HEK293 (cell line): ENCODE data around the gene HOXA6.

ENCODE experiments used
- EGR2 ChIP-seq: fragments of 450-650 bp; formaldehyde crosslinking; IDR thresholded peaks from 2 replicates; pipeline ENCODE4 v1.5.1; 2016; ENCODE audit warnings: low read depth, missing biosample characterization, missing genetic modification characterization
- FEZF1 ChIP-seq: fragments of 450-650 bp; formaldehyde crosslinking; IDR thresholded peaks from 2 replicates; pipeline ENCODE4 v1.5.1; 2016; ENCODE audit warnings: missing biosample characterization, missing genetic modification characterization
- GLI4 ChIP-seq: fragments of 450-650 bp; formaldehyde crosslinking; IDR thresholded peaks from 2 replicates; pipeline ENCODE4 v1.5.1; 2016; ENCODE audit warnings: missing biosample characterization, missing genetic modification characterization
- KLF10 ChIP-seq: fragments of 450-650 bp; IDR thresholded peaks from 2 replicates; pipeline ENCODE4 v1.5.1; 2018; ENCODE audit warnings: missing biosample characterization, mild to moderate bottlenecking, missing genetic modification characterization
- REPIN1 ChIP-seq: fragments of 450-650 bp; formaldehyde crosslinking; IDR thresholded peaks from 2 replicates; pipeline ENCODE4 v1.5.1; 2017; ENCODE audit warnings: missing biosample characterization, missing genetic modification characterization, low read depth
- SETDB1 ChIP-seq: IDR thresholded peaks from one replicate; pipeline ENCODE4 v1.6.1; 2017; ENCODE audit warnings: mild to moderate bottlenecking, low read length, moderate library complexity, mixed read lengths; ENCODE audit not compliant: insufficient read length
- SP3 ChIP-seq: fragments of 450-650 bp; formaldehyde crosslinking; IDR thresholded peaks from 2 replicates; pipeline ENCODE4 v1.5.1; 2016; ENCODE audit warnings: missing biosample characterization, missing genetic modification characterization
- ZBTB1 ChIP-seq: fragments of 450-650 bp; formaldehyde crosslinking; IDR thresholded peaks from 2 replicates; pipeline ENCODE4 v1.5.1; 2016; ENCODE audit warnings: missing biosample characterization, missing genetic modification characterization
- ZBTB21 ChIP-seq: fragments of 450-650 bp; formaldehyde crosslinking; IDR thresholded peaks from 2 replicates; pipeline ENCODE4 v1.5.1; 2017; ENCODE audit warnings: missing biosample characterization, missing genetic modification characterization
- ZFP3 ChIP-seq: fragments of 450-650 bp; formaldehyde crosslinking; IDR thresholded peaks from 2 replicates; pipeline ENCODE4 v1.5.1; 2016; ENCODE audit warnings: low read depth, missing biosample characterization, missing genetic modification characterization
- ZNF114 ChIP-seq: fragments of 450-650 bp; formaldehyde crosslinking; IDR thresholded peaks from 2 replicates; pipeline ENCODE4 v1.5.0; 2017; ENCODE audit warnings: missing biosample characterization, missing genetic modification characterization
- ZNF155 ChIP-seq: fragments of 450-650 bp; formaldehyde crosslinking; IDR thresholded peaks from 2 replicates; pipeline ENCODE4 v1.5.1; 2016; ENCODE audit warnings: missing biosample characterization, missing genetic modification characterization
- ZNF175 ChIP-seq: fragments of 450-650 bp; formaldehyde crosslinking; IDR thresholded peaks from 2 replicates; pipeline ENCODE4 v1.5.1; 2016; ENCODE audit warnings: missing biosample characterization, missing genetic modification characterization
- ZNF184 ChIP-seq: fragments of 450-650 bp; IDR thresholded peaks from 2 replicates; pipeline ENCODE4 v1.5.1; 2018; ENCODE audit warnings: missing biosample characterization, mild to moderate bottlenecking, missing genetic modification characterization
- ZNF19 ChIP-seq: fragments of 450-650 bp; formaldehyde crosslinking; IDR thresholded peaks from 2 replicates; pipeline ENCODE4; 2016; ENCODE audit warnings: missing biosample characterization, missing genetic modification characterization, low read depth
- ZNF214 ChIP-seq: fragments of 450-650 bp; formaldehyde crosslinking; IDR thresholded peaks from 2 replicates; pipeline ENCODE4 v1.5.1; 2017; ENCODE audit warnings: missing biosample characterization, mild to moderate bottlenecking, missing genetic modification characterization, borderline replicate concordance
- ZNF510 ChIP-seq: fragments of 450-650 bp; formaldehyde crosslinking; IDR thresholded peaks from 2 replicates; pipeline ENCODE4 v1.5.1; 2018; ENCODE audit warnings: mild to moderate bottlenecking, missing genetic modification characterization, missing biosample characterization; ENCODE audit not compliant: insufficient replicate concordance
- ZNF549 ChIP-seq: fragments of 450-650 bp; IDR thresholded peaks from 2 replicates; pipeline ENCODE4 v1.5.1; 2018; ENCODE audit warnings: missing biosample characterization, missing genetic modification characterization, mild to moderate bottlenecking, inconsistent platforms, moderate library complexity
- ZNF555 ChIP-seq: fragments of 450-650 bp; formaldehyde crosslinking; conservative IDR thresholded peaks from 2 replicates; pipeline ENCODE4 v1.5.1; 2017; ENCODE audit warnings: missing biosample characterization, mild to moderate bottlenecking, missing genetic modification characterization, inconsistent platforms
- ZNF561 ChIP-seq: fragments of 450-650 bp; IDR thresholded peaks from 2 replicates; pipeline ENCODE4 v1.5.1; 2018; ENCODE audit warnings: missing biosample characterization, missing genetic modification characterization, borderline replicate concordance
- ZNF610 ChIP-seq: fragments of 450-650 bp; formaldehyde crosslinking; IDR thresholded peaks from 2 replicates; pipeline ENCODE4 v1.5.1; 2016; ENCODE audit warnings: missing biosample characterization, missing genetic modification characterization, borderline replicate concordance
- ZNF658 ChIP-seq: fragments of 450-650 bp; formaldehyde crosslinking; IDR thresholded peaks from 2 replicates; pipeline ENCODE4; 2016; ENCODE audit warnings: missing biosample characterization, missing genetic modification characterization
- ZNF660 ChIP-seq: fragments of 450-650 bp; IDR thresholded peaks from 2 replicates; pipeline ENCODE4 v1.5.1; 2018; ENCODE audit warnings: missing biosample characterization, mild to moderate bottlenecking, missing genetic modification characterization
- ZNF785 ChIP-seq: fragments of 450-650 bp; formaldehyde crosslinking; IDR thresholded peaks from 2 replicates; pipeline ENCODE4 v1.5.1; 2016; ENCODE audit warnings: missing biosample characterization, missing genetic modification characterization
- ZSCAN23 ChIP-seq: fragments of 450-650 bp; formaldehyde crosslinking; IDR thresholded peaks from 2 replicates; pipeline ENCODE4 v1.5.1; 2016; ENCODE audit warnings: missing biosample characterization, missing genetic modification characterization
- TF ChIP-seq, protein P1 (sequence below): fragments of 450-650 bp; formaldehyde crosslinking; IDR thresholded peaks from 2 replicates; pipeline ENCODE4 v1.5.1; 2017; ENCODE audit warnings: missing biosample characterization, missing genetic modification characterization
- TF ChIP-seq, protein P2 (sequence below): fragments of 450-650 bp; formaldehyde crosslinking; IDR thresholded peaks from 2 replicates; pipeline ENCODE4 v1.5.1; 2016; ENCODE audit warnings: missing biosample characterization, missing genetic modification characterization
- TF ChIP-seq, protein P3 (sequence below): IDR thresholded peaks from 2 replicates; pipeline ENCODE4 v1.6.1; 2011; ENCODE audit warnings: mild to moderate bottlenecking, low read depth, low read length, borderline replicate concordance
- TF ChIP-seq, protein P4 (sequence below): fragments of 450-650 bp; formaldehyde crosslinking; IDR thresholded peaks from 2 replicates; pipeline ENCODE4 v1.5.1; 2016; ENCODE audit warnings: missing biosample characterization, missing genetic modification characterization
- TF ChIP-seq, protein P5 (sequence below): fragments of 450-650 bp; IDR thresholded peaks from 2 replicates; pipeline ENCODE4 v1.5.1; 2018; ENCODE audit warnings: missing biosample characterization, mild to moderate bottlenecking, missing genetic modification characterization
- TF ChIP-seq, protein P6 (sequence below): fragments of 450-650 bp; formaldehyde crosslinking; IDR thresholded peaks from 2 replicates; pipeline ENCODE4; 2016; ENCODE audit warnings: missing biosample characterization, missing genetic modification characterization

HOXA6 gene

DNA sequence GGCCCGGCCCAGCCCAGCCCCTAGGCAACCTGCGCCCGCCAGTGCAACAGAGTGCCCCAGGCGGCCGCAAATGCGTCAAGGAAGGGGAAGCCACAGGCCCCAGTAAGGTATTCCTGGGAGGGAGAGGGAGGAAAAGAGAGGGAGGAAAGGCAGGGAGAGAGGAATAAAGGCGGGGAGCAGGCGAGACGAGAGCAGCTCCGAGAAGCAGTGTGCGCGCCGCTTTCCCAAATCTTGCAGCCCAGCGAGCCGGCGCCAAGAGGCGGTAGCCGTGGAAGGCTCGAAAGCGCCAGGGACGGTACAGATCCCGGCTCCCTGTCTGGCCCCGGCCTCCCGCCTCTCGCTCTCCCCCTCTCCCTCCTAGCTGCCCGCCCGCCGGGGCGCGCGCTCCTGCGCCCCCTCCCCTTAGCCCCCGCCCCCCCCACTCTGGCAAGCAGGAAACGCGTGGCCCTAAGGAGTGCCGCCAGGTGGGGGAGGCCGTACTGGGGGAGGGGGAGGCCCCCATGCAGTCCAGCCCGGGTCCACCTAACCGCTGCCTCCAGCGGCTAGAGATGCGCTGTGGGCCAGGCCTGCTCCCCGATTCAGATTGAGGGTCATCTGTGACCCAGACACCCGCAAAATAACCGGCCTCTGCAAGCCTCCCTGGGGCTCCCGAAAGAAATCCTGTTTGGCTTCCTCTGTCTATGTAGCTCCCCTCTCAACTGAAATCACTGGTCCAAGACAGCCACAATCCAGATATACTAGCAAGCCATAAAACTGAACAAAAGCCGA is 22.3 kb upstream of the HOXA6 start (continued):
- TF ChIP-seq, protein P1, sequence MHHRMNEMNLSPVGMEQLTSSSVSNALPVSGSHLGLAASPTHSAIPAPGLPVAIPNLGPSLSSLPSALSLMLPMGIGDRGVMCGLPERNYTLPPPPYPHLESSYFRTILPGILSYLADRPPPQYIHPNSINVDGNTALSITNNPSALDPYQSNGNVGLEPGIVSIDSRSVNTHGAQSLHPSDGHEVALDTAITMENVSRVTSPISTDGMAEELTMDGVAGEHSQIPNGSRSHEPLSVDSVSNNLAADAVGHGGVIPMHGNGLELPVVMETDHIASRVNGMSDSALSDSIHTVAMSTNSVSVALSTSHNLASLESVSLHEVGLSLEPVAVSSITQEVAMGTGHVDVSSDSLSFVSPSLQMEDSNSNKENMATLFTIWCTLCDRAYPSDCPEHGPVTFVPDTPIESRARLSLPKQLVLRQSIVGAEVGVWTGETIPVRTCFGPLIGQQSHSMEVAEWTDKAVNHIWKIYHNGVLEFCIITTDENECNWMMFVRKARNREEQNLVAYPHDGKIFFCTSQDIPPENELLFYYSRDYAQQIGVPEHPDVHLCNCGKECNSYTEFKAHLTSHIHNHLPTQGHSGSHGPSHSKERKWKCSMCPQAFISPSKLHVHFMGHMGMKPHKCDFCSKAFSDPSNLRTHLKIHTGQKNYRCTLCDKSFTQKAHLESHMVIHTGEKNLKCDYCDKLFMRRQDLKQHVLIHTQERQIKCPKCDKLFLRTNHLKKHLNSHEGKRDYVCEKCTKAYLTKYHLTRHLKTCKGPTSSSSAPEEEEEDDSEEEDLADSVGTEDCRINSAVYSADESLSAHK: no peak; the same call in 1 of the 2 replicates
- no peak for TF ChIP-seq ZNF114
- no peak for TF ChIP-seq ZBTB21 (tag by site-specific recombination)
- 0 out of 2 replicates have a peak, but pooled peaks have one; percentile 19 for TF ChIP-seq SP3 (tag by site-specific recombination)
- TF ChIP-seq EGR2 (tag by site-specific recombination): no peak
- no peak for TF ChIP-seq ZNF658 (tag by site-specific recombination)
- TF ChIP-seq ZNF510 (tag by site-specific recombination): no peak
- no peak for TF ChIP-seq ZFP3 (tag by site-specific recombination)
- TF ChIP-seq SETDB1: no peak
- no peak for TF ChIP-seq ZNF214 (tag by site-specific recombination)
- TF ChIP-seq ZNF785 (tag by site-specific recombination): no peak
- TF ChIP-seq ZSCAN23: no peak
- TF ChIP-seq ZNF155: no peak
- TF ChIP-seq REPIN1 (tag by site-specific recombination): no peak
- TF ChIP-seq ZNF19: no peak
- TF ChIP-seq GLI4 (tag by site-specific recombination): no peak
- no peak for TF ChIP-seq ZNF555 (tag by site-specific recombination)
- TF ChIP-seq ZNF175 (tag by site-specific recombination): no peak
- TF ChIP-seq, protein P2, sequence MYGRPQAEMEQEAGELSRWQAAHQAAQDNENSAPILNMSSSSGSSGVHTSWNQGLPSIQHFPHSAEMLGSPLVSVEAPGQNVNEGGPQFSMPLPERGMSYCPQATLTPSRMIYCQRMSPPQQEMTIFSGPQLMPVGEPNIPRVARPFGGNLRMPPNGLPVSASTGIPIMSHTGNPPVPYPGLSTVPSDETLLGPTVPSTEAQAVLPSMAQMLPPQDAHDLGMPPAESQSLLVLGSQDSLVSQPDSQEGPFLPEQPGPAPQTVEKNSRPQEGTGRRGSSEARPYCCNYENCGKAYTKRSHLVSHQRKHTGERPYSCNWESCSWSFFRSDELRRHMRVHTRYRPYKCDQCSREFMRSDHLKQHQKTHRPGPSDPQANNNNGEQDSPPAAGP (tag by site-specific recombination): 0 out of 2 replicates have a peak, but pooled peaks have one; percentile 26
- TF ChIP-seq, protein P3, sequence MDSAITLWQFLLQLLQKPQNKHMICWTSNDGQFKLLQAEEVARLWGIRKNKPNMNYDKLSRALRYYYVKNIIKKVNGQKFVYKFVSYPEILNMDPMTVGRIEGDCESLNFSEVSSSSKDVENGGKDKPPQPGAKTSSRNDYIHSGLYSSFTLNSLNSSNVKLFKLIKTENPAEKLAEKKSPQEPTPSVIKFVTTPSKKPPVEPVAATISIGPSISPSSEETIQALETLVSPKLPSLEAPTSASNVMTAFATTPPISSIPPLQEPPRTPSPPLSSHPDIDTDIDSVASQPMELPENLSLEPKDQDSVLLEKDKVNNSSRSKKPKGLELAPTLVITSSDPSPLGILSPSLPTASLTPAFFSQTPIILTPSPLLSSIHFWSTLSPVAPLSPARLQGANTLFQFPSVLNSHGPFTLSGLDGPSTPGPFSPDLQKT: no peak
- TF ChIP-seq, protein P4, sequence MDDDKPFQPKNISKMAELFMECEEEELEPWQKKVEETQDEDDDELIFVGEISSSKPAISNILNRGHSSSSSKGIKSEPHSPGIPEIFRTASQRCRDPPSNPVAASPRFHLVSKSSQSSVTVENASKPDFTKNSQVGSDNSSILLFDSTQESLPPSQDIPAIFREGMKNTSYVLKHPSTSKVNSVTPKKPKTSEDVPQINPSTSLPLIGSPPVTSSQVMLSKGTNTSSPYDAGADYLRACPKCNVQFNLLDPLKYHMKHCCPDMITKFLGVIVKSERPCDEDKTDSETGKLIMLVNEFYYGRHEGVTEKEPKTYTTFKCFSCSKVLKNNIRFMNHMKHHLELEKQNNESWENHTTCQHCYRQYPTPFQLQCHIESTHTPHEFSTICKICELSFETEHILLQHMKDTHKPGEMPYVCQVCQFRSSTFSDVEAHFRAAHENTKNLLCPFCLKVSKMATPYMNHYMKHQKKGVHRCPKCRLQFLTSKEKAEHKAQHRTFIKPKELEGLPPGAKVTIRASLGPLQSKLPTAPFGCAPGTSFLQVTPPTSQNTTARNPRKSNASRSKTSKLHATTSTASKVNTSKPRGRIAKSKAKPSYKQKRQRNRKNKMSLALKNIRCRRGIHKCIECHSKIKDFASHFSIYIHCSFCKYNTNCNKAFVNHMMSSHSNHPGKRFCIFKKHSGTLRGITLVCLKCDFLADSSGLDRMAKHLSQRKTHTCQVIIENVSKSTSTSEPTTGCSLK (tag by site-specific recombination): no peak
- TF ChIP-seq ZNF561 (tag by site-specific recombination): no peak
- TF ChIP-seq ZNF184: no peak
- no peak for TF ChIP-seq FEZF1 (tag by site-specific recombination)
- TF ChIP-seq, protein P5, sequence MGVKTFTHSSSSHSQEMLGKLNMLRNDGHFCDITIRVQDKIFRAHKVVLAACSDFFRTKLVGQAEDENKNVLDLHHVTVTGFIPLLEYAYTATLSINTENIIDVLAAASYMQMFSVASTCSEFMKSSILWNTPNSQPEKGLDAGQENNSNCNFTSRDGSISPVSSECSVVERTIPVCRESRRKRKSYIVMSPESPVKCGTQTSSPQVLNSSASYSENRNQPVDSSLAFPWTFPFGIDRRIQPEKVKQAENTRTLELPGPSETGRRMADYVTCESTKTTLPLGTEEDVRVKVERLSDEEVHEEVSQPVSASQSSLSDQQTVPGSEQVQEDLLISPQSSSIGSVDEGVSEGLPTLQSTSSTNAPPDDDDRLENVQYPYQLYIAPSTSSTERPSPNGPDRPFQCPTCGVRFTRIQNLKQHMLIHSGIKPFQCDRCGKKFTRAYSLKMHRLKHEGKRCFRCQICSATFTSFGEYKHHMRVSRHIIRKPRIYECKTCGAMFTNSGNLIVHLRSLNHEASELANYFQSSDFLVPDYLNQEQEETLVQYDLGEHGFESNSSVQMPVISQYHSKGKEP (tag by site-specific recombination): no peak
- TF ChIP-seq KLF10 (tag by site-specific recombination): no peak
- TF ChIP-seq ZBTB1 (tag by site-specific recombination): no peak
- TF ChIP-seq, protein P6, sequence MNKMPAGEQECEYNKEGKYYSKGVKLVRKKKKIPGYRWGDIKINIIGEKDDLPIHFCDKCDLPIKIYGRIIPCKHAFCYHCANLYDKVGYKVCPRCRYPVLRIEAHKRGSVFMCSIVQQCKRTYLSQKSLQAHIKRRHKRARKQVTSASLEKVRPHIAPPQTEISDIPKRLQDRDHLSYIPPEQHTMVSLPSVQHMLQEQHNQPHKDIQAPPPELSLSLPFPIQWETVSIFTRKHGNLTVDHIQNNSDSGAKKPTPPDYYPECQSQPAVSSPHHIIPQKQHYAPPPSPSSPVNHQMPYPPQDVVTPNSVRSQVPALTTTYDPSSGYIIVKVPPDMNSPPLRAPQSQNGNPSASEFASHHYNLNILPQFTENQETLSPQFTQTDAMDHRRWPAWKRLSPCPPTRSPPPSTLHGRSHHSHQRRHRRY (tag by site-specific recombination): no peak
- no peak for TF ChIP-seq ZNF610 (tag by site-specific recombination)
- TF ChIP-seq ZNF549 (tag by site-specific recombination): no peak
- no peak for TF ChIP-seq ZNF660 (tag by site-specific recombination)
